SK-N-SH (cell line): Measurements from ENCODE around the gene PRRT4.

Experiments
- CTCF ChIP-seq: fragments of 200-600 bp; sonication (generic); IDR thresholded peaks from 2 replicates; pipeline ENCODE4 v1.6.1; 2017; ENCODE audit warnings: antibody characterized with exemption, mild to moderate bottlenecking, moderate library complexity
- FOXJ3 ChIP-seq: sonication (generic); formaldehyde crosslinking; IDR thresholded peaks from 2 replicates; pipeline ENCODE4 v1.5.1; 2020; ENCODE audit warnings: mild to moderate bottlenecking, missing genetic modification reagents
- IRF3 ChIP-seq: fragments of 150-350 bp; IDR thresholded peaks from 2 replicates; pipeline ENCODE4 v1.6.1; 2016; ENCODE audit warnings: mild to moderate bottlenecking, low read depth, low read length
- JUND ChIP-seq: IDR thresholded peaks from 2 replicates; pipeline ENCODE4 v1.4.0; 2012
- NFIC ChIP-seq: IDR thresholded peaks from 2 replicates; pipeline ENCODE4 v1.4.0; 2012; ENCODE audit warnings: borderline replicate concordance
- NRF1 ChIP-seq: IDR thresholded peaks from 2 replicates; pipeline ENCODE4 v1.6.1; 2012; ENCODE audit warnings: low read depth, mild to moderate bottlenecking, low read length
- POLR2AphosphoS5 ChIP-seq: IDR thresholded peaks from 2 replicates; pipeline ENCODE4 v1.6.1; 2012; ENCODE audit warnings: low read depth, low read length
- YY1 ChIP-seq: IDR thresholded peaks from 2 replicates; pipeline ENCODE4 v1.4.0; 2012; ENCODE audit warnings: low read depth, mild to moderate bottlenecking

GRCh38 chr7:128402356-128402755 is 40.9 kb upstream of the PRRT4 start:
- no peak for TF ChIP-seq NRF1
- no peak for TF ChIP-seq JUND
- TF ChIP-seq NFIC = no peak
- no peak for TF ChIP-seq CTCF
- no peak for TF ChIP-seq YY1
- no peak for TF ChIP-seq POLR2AphosphoS5
- no peak for TF ChIP-seq IRF3
- no peak for TF ChIP-seq FOXJ3
